CD1c-positive myeloid dendritic cell (primary cell): ENCODE measurements around the gene INAFM2.

Experiments used
- DNase-seq: peaks from one replicate; pipeline ENCODE4 v3.0.0-alpha.2; 2016; ENCODE audit errors: extremely low spot score

INAFM2 gene

GRCh38 chr15:40323239-40323952, at the start of gene INAFM2:
Gene INAFM2, plus strand, starts transcription at chr15:40323692. Its CDS starts 364 bp downstream, at chr15:40324056.
- DNase-seq: peak; percentile 96

DNA sequence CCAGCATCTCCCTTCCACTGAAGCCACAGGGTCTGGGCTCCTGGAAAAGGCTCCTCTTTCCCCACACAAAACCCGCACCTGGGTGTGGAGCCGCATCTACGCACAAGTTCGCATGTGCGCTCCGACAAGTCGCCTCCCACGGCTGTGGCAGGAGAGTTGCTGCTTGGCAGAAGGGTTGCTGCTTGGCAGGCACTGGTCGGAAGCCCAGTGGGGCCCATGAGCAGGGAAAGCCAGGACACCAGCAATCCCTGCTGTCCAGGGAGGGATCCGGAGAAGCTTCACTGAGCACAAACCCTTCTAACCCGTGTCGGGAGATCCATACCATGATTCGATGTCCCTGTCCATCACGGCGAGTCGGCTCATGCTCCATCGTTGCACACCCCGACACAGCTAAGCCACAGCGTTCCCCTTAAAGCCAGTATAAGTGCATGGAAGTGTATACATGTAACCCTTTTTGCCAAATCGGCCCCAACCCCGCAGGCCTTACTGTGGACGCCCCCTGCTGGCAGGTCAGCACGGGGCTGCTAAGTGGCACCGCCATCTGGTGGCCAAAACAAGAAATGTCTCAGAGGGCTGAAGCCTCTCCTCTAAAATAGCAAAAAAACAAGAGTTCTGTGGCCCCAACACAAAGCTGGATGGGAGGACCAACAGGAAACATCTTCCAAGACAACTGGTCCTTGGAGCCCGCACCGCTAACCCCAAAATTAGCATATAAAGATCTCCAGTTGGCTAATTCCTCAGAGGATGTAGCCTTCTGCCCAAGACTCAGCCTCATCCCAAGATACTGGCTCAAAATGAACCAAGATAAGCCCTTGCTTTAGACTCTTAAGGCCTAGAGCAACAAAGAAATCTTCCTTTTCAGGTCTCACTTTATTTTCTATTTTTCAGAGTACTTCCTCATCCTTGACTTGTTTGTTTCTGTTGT, 48.9 kb upstream of the INAFM2 start:
- peak; percentile 92 for DNase-seq

DNA sequence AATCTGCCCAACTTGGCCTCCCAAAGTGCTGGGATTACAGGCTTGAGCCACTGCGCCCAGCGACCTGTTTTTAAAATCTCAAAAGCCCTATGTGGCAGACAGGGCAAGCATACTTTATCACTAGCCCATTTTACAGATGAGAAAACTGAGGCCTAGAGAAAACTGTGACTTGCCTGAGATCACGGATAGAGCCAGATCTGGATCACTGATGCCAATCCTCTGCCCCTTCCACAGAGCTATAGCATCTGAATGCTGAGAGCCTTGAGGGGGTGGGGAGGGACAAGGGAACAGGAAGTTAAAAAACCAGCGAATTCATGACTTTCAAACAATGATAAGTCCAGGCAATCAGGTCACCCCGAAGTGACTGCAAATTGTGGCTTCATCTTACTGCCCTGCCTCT, 48.0 kb upstream of the INAFM2 start:
- DNase-seq: peak; percentile 41

DNA sequence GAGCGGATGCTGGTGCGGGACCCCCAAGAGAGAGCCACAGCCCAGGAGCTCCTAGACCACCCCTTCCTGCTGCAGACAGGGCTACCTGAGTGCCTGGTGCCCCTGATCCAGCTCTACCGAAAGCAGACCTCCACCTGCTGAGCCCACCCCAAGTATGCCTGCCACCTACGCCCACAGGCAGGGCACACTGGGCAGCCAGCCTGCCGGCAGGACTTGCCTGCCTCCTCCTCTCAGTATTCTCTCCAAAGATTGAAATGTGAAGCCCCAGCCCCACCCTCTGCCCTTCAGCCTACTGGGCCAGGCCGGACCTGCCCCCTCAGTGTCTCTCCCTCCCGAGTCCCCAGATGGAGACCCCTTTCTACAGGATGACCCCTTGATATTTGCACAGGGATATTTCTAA, 47.5 kb upstream of the INAFM2 start:
- DNase-seq: no peak

DNA sequence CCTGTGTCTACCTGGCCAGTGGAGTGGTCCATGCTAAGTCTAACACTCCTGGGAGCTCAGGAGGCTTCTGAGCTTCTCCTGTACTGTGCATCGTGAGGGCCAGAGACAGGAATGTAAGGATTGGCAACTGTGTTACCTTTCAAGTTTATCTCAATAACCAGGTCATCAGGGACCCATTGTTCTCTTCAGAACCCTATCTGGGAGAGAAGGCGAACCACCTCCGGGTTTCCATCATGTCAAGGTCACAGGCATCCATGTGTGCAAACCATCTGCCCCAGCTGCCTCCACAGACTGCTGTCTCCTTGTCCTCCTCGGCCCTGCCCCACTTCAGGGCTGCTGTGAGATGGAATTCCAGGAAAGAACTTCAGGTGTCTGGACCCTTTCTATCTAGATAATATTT, 46.6 kb upstream of the INAFM2 start:
- DNase-seq: no peak

DNA sequence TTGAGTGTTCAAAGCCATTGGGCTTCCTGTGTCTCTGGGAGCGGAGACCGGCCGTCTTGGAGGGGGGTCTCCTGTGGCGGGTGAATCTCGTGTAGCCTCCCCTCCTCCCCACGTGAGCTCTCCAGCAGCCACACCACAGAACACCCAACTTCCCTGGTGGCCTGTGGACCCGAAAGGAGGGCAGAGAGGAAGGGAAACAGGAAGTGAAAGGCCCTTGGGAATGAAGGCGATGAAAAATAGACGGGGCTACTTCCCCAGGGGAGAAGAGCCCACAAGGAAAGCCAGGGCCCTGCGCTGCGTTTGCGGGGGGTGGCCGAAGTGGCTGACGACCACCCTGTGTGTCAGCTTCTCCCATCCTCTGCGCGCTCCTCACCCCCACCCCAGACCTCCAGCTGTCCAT, 46.0 kb upstream of the INAFM2 start:
- peak; percentile 69 for DNase-seq

- DNase-seq: no peak
Observed at GRCh38 chr15:40278026-40278425, 45.5 kb upstream of the INAFM2 start.

GRCh38 chr15:40279437-40280141, 43.9 kb upstream of the INAFM2 start:
- peak; percentile 76 for DNase-seq

DNA sequence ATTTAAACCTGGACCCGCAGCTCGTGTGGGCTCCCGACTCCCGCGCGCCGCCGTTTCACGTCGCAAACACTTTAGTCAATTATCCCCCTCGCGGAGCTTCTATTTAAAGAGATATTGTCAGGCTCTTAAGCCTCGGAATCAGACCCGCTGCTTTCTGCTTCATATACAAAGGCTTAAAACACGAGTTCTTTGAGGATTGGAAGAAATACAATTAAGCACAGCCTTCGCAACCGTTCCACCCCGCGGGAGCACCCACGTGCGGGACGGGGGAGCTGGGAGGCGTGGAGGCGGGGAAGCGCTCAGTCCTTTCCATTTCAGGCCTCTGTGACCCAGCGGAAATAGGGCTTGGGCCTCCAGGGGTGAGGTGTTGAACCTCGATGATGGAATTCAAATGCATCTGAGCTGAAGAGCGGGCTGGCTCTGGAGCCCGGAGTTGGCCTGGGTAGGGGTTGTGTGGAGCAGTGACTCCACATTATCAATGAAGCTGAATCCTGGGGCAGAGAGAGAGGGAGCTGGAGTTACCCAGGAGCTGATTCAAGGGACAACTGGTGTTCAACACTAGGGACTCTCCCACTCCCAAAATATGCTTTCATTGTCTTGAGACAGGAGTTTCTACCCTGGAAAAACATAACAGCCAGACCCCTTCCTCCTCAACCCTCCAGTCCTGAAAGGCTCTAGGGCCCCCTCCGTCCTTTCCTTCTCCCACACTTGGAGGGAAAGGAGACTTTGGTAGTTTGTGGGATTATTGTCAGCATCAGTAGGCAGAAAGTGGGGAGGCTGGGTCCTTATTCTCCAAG, 43.0 kb upstream of the INAFM2 start:
- DNase-seq: no peak

GRCh38 chr15:40281057-40281800, 42.3 kb upstream of the INAFM2 start:
- DNase-seq: no peak

DNA sequence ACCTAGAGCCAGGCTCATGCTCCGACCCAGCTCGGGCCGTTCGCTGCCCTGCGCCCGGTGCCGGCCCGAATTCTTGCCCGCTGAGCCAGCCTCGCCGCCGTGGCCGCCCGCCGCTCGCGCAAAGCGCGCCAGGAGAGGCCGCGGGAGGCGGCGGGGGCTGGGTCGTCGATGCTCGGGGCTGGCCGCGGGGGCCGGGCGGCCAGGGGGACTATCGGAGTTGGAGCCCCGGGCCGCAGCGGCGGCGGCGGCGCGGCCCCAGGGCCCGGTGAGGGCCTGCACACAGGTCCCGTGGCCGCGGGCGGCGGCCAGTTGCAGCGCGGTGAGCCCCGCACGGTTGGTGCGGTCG, 41.7 kb upstream of the INAFM2 start:
- no peak for DNase-seq

DNA sequence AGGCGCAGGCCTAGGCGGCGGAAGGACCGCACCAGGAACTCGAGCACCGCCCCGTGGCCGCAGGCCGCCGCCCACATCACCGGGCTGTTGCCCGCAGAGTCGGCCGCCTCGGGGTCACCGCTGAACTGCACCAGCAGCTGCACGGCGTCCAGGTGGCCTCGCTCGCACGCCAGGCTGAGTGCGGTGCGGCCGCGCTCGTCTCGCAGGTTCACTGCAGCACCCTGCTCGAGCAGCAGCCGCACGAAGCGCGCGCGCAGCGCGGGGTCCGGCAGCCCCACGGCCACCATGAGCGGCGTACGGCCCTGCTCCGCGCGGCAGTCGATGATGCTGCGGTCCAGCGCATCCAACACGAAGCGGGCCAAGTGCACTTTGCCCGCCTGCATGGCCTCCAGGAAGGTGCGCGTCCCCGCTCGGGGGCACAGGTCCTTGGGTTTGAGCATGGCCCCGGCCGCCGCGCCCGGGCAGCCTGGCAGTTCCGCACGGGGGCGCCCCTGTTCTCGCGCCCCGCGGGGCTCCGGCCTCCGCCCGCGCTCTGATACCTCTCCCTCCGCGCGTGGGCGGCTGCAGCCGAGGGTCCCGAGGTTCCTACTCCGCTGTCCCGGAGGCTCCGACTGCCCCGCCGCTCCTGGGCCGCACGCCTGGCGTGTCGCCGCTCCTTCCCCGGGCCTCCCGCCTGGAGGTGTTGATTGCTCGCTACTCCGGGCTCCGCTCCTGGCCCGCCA, 41.2 kb upstream of the INAFM2 start:
- DNase-seq: peak; percentile 58

GRCh38 chr15:40282869-40283614, 40.5 kb upstream of the INAFM2 start, which contains the start of gene ANKRD63:
Gene ANKRD63, minus strand, starts transcription at chr15:40283064. Its CDS starts 478 bp downstream, at chr15:40282586.
- DNase-seq: peak; percentile 43

GRCh38 chr15:40283615-40284300, 39.7 kb upstream of the INAFM2 start:
- no peak for DNase-seq

DNA sequence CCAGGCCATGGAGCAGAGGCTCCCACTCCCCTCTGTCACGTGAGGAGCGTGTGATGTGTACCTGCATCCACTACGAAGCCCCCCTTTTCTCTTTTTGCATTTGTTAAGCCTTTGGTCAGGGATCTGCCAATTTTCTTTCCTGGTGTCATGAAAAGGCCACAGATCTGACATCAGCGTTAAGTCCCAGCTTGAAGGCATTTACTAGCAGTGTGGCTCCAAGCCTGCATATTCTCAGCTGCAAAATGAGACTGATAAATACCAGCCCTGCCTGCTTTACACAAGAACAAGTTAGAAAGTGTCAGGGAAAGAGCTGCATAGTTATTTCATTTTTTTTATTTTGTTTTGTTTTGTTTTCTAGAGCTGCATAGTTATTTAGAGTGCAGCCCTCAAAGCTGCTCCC, 38.3 kb upstream of the INAFM2 start:
- DNase-seq: no peak

GRCh38 chr15:40285554-40286011, 37.9 kb upstream of the INAFM2 start:
- DNase-seq: peak; percentile 64

DNA sequence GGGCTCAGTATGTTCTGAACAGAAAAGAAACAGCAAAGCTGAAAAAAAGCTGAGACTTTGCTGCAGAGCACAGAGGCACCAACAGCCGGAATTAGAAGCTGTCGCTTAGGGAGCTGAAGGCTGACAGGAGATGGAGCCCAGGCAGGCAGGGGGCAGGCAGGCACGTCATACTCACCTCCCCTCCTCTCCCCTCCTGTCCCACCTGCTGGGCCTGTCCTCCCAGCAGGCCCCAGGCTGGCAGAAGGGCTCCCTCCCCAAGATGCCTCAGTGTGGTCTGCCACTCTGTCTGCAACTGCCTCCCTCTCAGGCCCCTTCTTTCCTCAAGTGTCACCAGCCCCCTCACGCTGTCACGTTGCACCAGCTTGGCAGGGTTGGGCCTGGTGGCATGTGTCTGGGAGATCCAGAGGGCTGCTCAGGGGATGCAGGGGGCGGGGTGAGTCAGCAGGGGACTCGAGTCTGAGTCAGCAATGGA, 37.4 kb upstream of the INAFM2 start:
- peak; percentile 62 for DNase-seq

DNA sequence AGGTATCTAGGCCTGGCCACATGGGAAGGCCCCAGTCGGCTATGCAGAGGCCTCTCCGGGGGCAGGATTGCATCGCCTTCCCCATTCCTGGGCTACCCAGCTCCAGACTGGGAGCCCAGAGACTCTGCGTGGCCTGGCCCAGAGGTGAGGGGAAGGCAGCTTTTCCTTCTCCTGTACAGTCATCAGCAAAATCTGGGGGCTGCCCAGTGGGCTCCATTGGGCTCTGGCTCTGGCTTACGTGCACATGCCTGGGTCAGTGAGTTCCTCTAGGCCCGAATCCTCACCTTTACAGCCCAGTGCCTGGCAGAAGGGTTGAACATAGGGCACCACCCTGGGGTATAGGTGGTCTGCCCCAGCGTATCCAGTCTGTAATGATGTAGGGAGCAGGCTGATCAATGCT, 36.7 kb upstream of the INAFM2 start:
- no peak for DNase-seq
